ENCODE measurements around the gene MRPS26. TPM values are rescaled to one million over a fixed set of nuclear protein-coding genes. Genes with fewer than 3 reads are reported as not detected.
A peak's percentile ranks its signal among the peaks of the same experiment; 100 is the strongest.

The MRPS26 gene
- total and polyA plus RNA-seq, 9 donors, result 18.4 to 65.8 (median 51.9) TPM

DNA sequence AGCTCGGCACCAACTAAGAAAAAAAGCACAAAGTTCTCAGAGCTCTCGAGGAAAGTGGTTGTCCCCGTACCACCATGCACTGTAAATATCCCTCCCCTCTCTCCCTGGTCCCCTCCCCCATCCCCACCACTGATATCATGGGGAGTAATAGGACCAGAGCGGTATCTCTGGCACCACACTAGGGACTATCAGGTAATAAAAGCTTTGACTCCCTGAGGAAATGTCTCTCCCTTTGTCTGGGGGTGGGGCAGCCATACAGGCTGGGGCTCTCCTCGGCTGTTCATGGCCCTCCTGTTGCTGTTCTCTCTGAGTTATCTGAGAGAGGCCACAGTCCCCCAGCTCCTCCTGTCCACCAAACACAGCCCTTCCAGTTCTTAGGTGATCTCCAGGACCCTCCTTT is 7.4 kb upstream of the MRPS26 start:
- no peak for TF ChIP-seq EP300 (IDR thresholded peaks at IDR 0.05)
- TF ChIP-seq, protein P1, sequence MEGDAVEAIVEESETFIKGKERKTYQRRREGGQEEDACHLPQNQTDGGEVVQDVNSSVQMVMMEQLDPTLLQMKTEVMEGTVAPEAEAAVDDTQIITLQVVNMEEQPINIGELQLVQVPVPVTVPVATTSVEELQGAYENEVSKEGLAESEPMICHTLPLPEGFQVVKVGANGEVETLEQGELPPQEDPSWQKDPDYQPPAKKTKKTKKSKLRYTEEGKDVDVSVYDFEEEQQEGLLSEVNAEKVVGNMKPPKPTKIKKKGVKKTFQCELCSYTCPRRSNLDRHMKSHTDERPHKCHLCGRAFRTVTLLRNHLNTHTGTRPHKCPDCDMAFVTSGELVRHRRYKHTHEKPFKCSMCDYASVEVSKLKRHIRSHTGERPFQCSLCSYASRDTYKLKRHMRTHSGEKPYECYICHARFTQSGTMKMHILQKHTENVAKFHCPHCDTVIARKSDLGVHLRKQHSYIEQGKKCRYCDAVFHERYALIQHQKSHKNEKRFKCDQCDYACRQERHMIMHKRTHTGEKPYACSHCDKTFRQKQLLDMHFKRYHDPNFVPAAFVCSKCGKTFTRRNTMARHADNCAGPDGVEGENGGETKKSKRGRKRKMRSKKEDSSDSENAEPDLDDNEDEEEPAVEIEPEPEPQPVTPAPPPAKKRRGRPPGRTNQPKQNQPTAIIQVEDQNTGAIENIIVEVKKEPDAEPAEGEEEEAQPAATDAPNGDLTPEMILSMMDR (IDR thresholded peaks at IDR 0.05), result no peak
- TF ChIP-seq POLR2A (IDR thresholded peaks at IDR 0.05), result no peak
- Histone ChIP-seq H3K4me1 (ENCODE audit: insufficient read depth) (peaks cover 13% of the 10 kb centered on the region), H3K27me3 (no peaks in the 10 kb centered on the region), H3K4me3 (no peak overlapping the region), H3K9me3 (no peaks in the 10 kb centered on the region), H3K36me3 (no peaks in the 10 kb centered on the region), H3K27ac (no peak overlapping the region)
- 65 to 72% (median 71%) methylated on average over 5 of the region's 5 CpGs for WGBS, 3 donors
- intact Hi-C loops (cut with DNase I), result no loop called here
- no peak for DNase-seq

DNA sequence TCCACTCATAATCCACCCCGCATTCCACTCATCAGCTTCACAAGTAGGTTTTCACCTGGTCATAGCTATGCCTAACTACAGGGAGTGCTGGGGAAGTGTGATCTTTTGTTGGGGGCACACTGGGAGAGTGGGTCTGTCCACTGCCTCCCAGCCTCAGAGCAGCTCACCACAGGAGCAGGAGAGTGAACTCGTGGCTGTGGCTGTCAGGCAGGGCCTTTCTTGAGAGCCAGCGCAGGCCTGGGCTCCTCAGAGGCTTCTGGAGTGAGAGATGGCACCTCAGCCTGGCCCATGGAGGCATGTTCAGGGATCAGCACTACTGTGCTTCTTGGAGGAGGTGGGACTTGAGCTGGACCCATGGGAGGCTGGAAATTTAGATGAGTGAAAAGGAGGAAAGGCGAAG is 6.4 kb upstream of the MRPS26 start:
- Histone ChIP-seq H3K4me3 (no peak overlapping the region), H3K27ac (no peak overlapping the region), H3K27me3 (no peaks in the 10 kb centered on the region), H3K36me3 (no peaks in the 10 kb centered on the region), H3K9me3 (no peaks in the 10 kb centered on the region), H3K4me1 (ENCODE audit: insufficient read depth) (peaks cover 13% of the 10 kb centered on the region)
- no peak for DNase-seq
- intact Hi-C loops (cut with DNase I), result no loop called here
- WGBS, 3 donors, result 87 to 89% (median 88%) methylated on average over 4 of the region's 4 CpGs
- TF ChIP-seq, protein P1 (IDR thresholded peaks at IDR 0.05), result no peak
- TF ChIP-seq POLR2A (IDR thresholded peaks at IDR 0.05) (no peak), EP300 (IDR thresholded peaks at IDR 0.05) (no peak)

DNA sequence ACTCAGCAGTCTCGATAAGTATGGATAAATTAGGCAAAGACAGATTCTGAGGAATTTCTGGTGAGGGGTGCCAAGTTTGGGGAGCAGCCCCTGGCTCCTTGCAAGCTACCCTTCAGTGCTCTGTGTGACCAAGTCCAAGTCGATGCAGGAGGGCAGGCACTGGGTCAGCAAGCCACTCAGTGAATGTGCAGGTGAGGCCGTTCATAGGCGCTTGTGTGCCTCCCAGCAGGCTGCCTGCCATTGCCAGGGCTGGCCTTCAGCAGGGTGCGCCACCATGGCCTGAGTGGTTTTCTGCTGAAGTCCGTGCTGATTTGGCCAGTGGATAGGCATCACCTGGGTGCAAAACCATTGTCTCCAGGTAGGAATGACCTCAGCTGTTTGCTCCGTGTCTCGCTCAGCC is 5.8 kb upstream of the MRPS26 start:
- TF ChIP-seq, protein P1 (IDR thresholded peaks at IDR 0.05), result no peak
- TF ChIP-seq POLR2A (IDR thresholded peaks at IDR 0.05), result no peak

DNA sequence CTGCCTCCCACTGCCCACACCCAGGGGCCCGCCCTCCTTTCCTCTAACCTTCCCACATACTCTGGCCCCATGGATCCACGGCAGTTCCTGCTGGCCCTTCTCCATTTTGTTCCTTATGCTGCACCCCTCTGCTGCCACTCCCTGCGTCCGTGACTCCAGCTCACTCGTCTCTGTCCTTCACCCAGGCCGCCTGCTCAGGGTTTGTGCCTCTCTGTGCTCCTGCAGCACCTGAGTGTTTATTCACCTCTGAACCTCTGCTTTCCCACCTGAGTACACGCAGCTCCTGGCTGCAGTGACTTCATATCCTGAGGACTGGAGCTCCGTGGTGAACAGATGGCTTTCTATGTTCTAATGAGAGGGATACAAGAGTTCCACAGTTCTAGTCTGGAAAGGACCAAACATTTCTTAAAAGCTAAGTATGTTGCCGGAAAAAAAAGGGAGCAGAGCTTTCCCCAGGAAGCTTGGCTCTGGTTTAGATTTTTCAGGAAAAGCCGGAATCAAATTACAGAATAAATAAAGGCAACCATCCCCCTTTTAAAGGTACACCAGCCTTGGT is 3.9 kb upstream of the MRPS26 start:
- no peaks in the 10 kb centered on the region for H3K36me3 ChIP-seq
- peak overlapping the region; percentile 32 to 95 for H3K27ac ChIP-seq
- TF ChIP-seq, protein P1 (IDR thresholded peaks at IDR 0.05), result no peak
- no peak for TF ChIP-seq EP300 (IDR thresholded peaks at IDR 0.05)
- TF ChIP-seq POLR2A (IDR thresholded peaks at IDR 0.05), result no peak
- no peaks in the 10 kb centered on the region for H3K9me3 ChIP-seq
- DNase-seq, result peak in 3 of 5 donors; percentile 25 to 44 (median 40)
- intact Hi-C loops (cut with DNase I), result no loop called here
- H3K4me3 ChIP-seq, result no peak overlapping the region
- H3K4me1 ChIP-seq (ENCODE audit: insufficient read depth), result peaks cover 16% of the 10 kb centered on the region
- WGBS, 3 donors, result 6 to 21% (median 15%) methylated on average over 10 of the region's 10 CpGs
- no peaks in the 10 kb centered on the region for H3K27me3 ChIP-seq

More for the DNA sequence above, 5.8 kb upstream of the MRPS26 start:
- H3K4me1 ChIP-seq (ENCODE audit: insufficient read depth), result peaks cover 14% of the 10 kb centered on the region
- no peaks in the 10 kb centered on the region for H3K27me3 ChIP-seq
- WGBS, 3 donors, result 86 to 93% (median 90%) methylated on average over 8 of the region's 8 CpGs
- no peaks in the 10 kb centered on the region for H3K36me3 ChIP-seq
- DNase-seq, result no peak
- H3K27ac ChIP-seq, result no peak overlapping the region
- intact Hi-C loops (cut with DNase I), result no loop called here
- H3K9me3 ChIP-seq, result no peaks in the 10 kb centered on the region
- no peak overlapping the region for H3K4me3 ChIP-seq
